Activated CD4-positive, alpha-beta T cell treated with anti-CD3 and anti-CD28 coated beads for 24 hours (primary cell): ENCODE results near the gene FGF14.
"Not testable (repeated sequence)": the region's sequence is repeated elsewhere in the genome, so short reads cannot be mapped to it uniquely, and the experiment has no call there.

Experiments used
- DNase-seq, 2 donors: peaks; one replicate each; pipeline ENCODE4 v3.0.0-alpha.2; 2020; ENCODE audit warnings: low read depth in 2 of 2

Gene FGF14

GRCh38 chr13:102195566-102196462, 206.0 kb downstream of the FGF14 start:
- no peak for DNase-seq

DNA sequence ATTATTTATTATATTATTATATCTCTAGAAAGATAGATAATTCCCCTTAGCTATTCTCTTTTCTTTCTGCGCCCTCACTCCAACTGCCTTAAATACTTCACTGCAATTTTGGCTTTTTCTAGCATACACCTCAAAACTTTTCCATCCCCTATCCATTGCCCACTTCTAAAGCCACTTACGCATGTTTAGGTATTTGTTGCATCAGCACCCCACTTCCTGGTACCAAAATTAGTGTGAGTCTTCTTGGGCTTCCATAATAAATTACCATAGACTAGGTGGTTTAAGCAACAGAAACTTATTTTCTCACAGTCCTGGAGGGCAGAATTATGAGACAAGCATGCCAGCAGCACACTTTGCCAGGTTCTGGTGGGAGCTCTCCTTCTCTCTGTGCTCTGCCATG, 209.0 kb downstream of the FGF14 start:
- DNase-seq, result no peak

DNA sequence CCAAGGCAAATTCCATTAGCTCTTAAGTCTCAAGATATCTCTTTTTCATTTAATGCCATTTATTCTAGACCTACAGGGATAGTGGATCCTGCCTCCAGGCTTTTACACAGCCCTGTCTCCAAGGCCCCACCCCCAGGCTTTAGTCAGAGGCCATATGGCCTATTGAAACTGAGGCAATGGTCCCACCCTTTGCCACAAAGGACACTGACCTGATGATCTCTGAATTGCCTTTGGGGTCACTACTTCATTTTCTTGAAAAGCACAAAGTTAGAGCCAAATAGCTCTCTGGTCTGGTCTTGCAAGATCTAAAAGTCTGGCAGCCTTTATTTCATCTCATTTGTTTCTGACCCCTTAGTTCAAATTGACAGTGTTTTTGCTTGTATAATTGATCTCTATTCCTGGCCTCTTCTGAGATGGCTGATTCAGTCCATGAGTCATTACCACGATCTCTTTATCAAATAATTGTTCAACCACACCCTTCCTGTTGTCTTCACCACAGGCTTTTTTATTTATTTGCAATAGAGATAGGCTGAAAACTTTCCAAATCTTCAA, 209.8 kb downstream of the FGF14 start:
- DNase-seq, result no peak

DNA sequence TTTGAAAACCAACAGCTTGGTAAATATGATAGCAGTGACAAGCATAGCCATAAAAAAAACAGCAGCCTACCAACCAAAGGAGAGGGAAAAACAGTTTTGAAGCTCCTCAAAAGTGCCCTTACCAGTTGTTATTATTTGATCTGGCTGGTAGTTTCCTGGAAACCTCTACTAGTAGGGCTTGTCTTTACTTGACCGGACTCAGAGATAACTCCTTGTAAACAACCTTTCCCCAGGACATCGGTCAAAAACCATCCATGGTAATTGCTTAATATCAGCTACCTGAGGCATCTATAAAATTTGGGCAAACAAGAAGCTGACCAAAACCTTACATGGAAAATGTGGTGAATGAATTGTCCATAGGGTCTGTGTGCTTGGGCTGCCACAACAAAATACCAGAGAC, 210.9 kb downstream of the FGF14 start:
- no peak for DNase-seq

GRCh38 chr13:102187313-102187712, 214.5 kb downstream of the FGF14 start:
- no peak for DNase-seq

DNA sequence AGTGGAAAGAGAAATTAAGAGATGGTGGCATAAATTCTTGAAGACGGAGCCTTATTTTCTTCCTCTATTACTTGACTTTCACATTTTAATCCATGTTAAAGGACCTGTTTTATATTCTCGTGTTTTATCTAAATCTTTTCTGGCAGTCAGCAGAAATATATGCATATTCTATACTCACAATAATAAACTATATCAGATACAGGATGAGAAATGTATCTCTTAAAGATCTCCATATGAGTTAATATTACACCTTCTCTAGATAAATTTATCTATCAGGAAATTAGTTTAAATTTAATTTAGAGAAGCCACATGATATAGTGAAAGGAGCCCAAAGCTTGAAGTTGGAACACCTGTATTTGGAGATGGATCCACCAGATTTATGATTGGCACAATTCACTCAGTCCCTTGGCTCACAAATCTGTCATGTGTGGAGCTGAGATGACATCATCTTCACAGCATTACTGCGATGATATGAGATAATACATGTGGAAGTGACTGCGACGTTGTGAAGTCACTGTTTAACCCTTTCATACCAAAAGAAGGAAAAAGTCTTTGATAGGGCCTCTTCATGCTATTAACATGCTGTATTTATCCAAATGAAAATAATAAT, 216.4 kb downstream of the FGF14 start:
- no peak for DNase-seq

DNA sequence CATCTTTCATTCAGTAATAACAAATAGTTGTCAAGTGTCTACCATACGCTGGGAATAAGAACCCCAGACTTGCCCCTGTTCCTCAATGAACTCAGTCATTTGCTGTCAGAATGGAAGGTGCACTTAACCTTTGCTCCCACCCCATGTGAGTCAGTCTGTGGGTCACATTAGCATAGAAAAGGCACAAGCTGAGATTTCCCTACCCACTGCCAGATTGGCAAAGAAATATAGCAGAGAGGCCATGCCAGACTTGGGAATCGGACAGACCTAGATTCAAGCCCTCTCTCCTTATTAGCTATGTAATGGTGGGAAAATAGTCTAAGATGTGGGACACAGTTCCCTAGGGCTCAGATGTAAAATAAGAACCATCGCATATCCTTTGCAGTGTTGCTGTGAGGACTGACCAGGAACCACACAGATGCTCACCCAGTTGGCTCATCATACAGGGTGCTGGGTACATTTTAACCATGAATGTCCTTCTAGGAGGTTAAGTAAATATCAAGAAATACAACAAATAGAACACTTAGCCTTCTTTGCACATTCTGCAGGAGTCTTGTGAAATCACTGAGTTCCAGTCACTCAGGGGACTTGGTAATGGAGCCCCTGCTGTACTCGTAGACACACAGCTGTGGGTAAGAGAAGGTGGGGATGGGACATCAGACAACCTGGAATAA, 218.2 kb downstream of the FGF14 start:
- DNase-seq, result no peak

GRCh38 chr13:102182170-102182569, 219.7 kb downstream of the FGF14 start:
- DNase-seq, result no peak

DNA sequence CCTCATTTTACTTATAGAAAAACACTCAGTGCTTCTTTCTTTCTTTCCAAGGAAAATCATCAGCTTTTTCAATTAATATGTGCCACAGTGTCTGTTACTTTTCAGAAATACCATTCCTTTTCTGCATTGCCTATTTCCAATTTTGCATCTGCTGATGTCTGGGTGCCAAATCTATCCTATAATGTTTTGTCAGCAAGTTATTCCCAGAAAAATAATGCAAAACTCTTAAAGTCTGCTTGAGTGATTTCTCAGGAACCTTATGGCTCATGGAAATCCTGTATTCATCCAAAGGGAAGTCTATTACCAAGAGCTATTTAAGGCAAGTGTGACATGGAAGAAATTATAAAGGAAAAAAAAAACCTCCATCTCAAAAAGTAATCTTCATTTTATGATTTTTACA, 224.4 kb downstream of the FGF14 start:
- DNase-seq, result no peak

DNA sequence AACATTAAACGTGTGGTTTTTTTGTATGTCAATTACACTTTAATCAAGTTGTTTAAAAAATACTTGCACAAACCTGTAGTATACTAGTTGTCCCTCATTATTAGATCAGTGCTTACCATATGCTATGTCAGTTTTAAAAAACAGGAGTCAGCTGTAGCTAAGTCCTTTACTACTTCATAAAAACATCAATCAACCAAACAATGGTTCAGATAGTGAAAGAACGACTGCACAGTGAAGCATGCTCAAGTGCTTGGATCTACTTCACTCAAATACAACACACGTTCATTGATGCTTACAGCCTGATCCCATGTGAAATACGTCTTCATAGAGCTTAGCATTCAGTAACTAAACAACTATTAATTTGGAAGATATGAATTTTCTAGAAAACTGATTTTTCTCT, 225.0 kb downstream of the FGF14 start:
- no peak for DNase-seq

- DNase-seq, result no peak
Measured at GRCh38 chr13:102172406-102172805, 229.4 kb downstream of the FGF14 start.

DNA sequence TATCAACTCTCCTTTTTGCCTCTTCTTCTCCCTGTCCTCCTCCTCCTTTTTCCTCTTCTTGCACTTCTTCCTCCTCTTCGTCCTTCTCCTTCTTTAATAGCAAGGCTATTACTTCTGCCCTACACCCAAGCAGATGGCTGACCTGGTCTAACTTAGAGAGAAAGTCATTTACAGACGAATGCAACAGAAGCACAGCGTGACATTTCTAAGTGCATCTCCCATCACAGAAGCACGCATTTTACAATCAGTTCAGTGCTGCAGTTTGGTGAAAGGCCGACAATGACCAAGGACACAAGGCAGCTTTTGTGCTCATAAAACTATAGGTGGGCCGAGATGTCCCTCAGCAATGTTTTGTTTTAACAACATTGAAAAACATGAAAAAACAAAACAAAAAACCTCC, 231.5 kb downstream of the FGF14 start:
- no peak for DNase-seq

DNA sequence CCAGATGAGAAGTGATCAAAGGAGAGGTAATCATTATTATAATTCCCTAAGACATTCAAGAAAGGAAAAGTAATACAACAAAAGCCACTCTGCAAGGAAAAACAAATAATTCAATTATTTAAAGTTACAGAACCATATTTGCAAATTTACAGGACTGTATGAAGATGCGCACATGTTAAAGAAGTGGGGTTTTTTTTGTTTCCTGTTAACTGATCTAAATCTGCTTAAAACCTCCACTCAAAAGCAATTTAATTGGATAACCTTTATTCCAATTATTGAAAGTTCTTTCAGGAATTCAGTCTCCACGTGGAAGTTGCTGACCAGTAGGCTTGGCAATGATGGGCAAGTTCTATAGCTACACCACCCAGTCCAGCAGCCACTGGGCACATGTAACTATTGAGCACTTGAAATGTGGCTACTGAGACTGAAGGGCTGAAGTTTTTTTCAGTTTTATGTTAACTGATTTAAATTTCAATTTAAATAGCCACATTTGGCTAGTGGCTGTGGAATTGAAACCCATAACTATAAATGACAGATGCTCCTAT, 232.3 kb downstream of the FGF14 start:
- DNase-seq, result no peak

- no peak for DNase-seq
Measured at GRCh38 chr13:102152790-102153189, 249.1 kb downstream of the FGF14 start.

- DNase-seq, result no peak
Measured at GRCh38 chr13:102147353-102147752, 254.5 kb downstream of the FGF14 start.

DNA sequence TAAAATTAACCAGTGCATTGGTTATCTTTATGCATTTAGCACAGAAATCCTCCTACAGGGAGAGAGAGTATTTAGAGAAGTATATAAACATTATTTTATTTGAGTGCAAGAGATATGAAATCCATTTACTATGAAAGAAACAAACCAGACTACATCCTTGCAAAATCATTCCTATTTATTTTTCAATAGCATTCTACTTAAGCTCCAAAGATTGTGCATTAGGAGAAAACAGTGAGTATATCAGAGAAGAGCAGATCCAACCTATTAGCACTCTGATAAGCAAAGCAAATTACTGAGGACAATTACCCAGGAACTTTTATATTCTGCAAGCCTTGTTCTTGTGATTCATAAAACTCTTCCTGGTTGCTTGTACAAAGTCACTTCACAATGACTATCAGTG, 256.1 kb downstream of the FGF14 start:
- no peak for DNase-seq

- DNase-seq, result no peak
Measured at GRCh38 chr13:102142473-102142826, 259.4 kb downstream of the FGF14 start.

DNA sequence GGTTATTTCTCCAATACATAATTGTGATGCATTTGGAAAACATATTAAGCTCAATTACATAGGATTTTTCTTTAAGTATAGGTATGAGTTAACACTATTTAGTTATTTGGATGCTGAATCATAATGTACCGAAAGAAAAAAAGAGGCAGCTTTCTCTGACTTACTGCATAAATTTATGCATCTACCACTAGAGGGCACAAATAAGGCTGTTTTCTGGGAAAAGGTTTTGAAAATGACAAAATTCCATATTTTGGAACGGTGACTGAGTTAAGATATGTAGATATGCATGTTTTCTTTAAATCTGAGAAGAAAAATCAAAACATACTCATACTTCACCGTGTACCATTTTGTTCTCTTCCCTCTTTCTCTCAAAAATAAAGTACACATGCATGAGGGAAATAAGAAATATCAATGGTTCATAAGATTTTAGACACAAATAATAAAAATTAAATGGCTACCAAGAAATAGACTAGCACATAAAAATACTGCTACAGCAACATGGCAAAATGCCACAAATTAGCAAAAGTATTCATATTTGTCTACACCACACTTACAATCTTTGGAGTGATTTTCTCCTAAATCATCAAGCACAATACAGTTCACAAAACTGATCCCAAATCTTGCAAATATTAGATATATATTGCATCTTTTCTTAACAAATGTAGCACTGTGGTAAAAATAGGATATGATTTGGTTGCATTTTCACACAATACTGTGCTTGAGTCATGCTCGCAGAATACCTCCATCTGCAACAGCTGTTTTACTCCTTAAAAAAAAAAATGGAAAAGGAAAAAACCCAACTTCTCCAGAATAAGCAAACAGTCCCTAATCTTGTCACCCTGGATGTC, 260.0 kb downstream of the FGF14 start:
- no peak for DNase-seq

DNA sequence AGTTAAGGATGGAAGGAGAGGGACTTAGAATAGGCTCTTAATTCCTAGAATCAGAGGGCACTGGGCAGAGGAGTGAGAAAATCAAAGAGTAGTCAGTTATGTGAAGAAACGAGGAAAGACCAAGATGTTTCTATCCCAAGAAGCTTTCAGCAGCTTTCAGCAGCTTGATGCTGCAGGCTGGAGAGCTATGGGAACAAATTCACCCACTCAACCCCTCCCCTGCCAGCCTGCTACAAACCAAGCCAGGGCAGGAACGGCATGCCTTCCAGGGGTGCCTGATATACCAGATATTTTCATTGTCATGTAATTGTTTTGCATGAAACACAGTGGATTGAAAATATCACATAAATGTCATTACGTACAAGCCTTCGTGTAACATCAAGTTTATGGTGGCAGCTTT, 262.2 kb downstream of the FGF14 start:
- no peak for DNase-seq

DNA sequence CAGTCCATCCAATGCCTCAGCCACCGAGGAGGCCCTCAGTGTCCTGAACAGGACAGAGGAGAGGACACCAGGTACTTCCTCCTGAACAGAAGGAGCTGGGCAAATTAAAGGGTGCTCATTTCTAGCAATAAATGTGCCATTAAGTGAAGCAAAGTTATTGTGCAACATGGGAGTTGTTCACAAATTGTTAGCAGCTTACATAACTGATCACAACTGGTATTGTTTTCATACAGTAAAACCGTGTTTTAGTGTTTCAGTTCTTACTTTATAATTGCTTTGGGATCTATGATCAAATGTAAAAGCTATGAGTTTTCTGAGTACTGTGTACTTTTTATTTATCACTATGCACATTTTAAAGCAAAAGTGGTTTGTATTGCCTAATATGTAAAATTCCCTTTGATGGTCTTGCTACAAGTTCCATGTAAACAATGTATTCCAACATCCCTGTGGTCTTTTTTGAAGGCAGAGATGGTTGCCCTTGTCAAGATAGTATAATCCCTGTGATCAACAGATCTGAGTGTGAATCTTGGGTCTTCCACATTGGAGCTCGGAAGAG, 263.1 kb downstream of the FGF14 start:
- no peak for DNase-seq

DNA sequence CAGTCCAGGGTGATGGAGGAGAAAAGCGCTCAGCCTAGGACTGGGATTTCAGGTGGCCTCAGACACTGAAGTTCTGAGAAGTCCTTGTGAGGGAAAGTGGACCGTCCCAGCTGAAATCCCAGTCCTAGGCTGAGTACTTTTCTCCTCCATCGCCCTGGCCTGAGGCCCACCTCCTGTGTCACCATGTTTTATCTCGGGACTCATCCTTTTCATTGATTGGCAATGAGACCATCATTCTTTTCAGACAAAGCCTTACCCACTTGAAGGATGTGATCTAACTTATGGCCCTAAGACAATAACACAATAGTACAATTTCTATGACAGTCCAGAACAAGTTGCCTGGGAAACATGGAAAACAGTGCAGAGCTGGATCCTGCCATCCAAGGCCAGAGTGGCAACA, 263.9 kb downstream of the FGF14 start:
- DNase-seq, result not testable (repeated sequence)
